HG03108 (cell line): ENCODE data around the gene SV2B.
"Not testable (repeated sequence)": the region's sequence is repeated elsewhere in the genome, so short reads cannot be mapped to it uniquely, and the experiment has no call there.

Experiments used
- ATAC-seq: cut with Tn5 transposase; IDR thresholded peaks from one replicate; pipeline ENCODE4 v1.9.1; 2021; ENCODE audit warnings: moderate library complexity; ENCODE audit not compliant: unreplicated experiment

SV2B gene, protein sequence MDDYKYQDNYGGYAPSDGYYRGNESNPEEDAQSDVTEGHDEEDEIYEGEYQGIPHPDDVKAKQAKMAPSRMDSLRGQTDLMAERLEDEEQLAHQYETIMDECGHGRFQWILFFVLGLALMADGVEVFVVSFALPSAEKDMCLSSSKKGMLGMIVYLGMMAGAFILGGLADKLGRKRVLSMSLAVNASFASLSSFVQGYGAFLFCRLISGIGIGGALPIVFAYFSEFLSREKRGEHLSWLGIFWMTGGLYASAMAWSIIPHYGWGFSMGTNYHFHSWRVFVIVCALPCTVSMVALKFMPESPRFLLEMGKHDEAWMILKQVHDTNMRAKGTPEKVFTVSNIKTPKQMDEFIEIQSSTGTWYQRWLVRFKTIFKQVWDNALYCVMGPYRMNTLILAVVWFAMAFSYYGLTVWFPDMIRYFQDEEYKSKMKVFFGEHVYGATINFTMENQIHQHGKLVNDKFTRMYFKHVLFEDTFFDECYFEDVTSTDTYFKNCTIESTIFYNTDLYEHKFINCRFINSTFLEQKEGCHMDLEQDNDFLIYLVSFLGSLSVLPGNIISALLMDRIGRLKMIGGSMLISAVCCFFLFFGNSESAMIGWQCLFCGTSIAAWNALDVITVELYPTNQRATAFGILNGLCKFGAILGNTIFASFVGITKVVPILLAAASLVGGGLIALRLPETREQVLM

DNA sequence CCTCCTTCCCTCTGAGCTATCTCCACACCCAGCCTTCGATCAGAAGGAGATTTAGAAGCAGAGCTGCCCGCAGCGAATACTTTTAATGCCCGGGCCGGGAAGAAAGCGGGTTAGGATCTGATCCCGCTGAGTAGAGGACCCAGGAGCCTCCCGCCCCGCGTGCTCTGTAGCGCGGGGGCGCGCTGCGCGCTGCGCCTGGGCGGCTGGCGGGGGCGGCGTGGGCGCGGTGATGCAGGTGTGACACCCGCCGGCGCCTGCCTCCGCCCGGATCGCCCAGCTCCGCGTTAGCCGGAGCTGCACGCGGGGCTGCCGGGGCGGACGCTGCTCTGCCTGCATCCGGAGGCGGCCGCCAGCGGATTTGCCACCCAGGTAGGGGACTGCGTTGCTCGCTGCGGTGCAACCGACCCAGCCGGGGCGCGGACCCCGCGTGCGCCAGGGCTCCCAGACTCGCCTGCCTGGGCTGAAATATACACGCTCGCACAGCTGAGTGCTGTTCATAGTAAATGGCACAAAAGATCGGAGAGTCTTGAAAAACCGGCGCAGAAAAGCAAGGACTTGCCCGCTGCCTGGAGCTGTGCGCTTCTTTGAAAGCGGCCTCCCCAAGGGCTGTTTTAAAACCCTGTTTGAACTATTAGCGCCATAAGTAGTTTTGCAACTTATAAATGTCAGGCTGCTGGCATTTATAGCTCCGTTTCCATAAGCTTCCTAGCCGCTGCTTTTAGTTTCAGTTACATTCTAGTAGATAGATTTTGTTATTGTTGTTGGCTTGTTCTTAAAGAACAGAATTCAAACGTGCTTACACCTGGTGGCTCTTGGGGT lies at the start of gene SV2B:
Gene SV2B, plus strand, starts transcription at position 263 of the 819 bp plus-strand sequence. CDS start 126,007 bp downstream, outside the sequence.
- no peak for ATAC-seq

DNA sequence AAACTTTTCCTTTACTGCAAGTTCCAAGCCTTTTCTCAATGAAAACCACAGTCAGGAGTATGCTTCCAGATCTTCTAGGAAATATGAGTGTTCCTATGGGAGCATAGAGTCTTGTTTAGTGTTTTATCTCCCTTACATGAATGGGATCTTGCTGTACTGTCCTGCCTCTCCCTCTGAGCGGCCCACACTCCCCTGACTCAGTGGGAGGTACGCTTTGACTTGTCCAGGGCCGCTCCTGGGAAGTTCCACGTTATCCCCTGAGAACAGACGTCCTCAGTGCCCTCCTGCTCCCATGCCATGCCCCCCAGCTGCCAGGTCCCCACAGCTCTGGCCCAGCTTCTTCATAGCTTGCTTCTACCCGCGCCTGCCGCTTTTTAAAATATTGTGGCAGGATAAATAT lies 48.8 kb upstream of the SV2B start:
- ATAC-seq: no peak

DNA sequence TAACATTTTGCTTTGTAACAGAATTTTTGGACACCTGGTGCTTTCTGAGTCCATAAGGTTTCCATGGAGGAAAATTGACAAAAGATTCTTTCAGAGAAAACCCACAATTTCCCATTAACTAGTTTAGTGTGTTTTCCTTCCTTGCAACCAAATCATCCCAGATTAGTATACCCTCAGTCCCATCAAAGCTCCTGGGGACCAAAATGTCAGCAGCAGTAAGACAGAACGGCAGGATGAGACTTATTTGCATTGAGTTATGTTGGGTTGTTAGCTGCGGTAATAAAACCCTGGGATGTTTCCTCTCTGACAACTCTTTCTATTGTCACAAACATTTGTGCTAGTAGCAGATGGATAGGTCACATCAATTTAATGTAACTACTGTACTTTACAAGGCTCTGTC lies 45.2 kb upstream of the SV2B start:
- no peak for ATAC-seq

DNA sequence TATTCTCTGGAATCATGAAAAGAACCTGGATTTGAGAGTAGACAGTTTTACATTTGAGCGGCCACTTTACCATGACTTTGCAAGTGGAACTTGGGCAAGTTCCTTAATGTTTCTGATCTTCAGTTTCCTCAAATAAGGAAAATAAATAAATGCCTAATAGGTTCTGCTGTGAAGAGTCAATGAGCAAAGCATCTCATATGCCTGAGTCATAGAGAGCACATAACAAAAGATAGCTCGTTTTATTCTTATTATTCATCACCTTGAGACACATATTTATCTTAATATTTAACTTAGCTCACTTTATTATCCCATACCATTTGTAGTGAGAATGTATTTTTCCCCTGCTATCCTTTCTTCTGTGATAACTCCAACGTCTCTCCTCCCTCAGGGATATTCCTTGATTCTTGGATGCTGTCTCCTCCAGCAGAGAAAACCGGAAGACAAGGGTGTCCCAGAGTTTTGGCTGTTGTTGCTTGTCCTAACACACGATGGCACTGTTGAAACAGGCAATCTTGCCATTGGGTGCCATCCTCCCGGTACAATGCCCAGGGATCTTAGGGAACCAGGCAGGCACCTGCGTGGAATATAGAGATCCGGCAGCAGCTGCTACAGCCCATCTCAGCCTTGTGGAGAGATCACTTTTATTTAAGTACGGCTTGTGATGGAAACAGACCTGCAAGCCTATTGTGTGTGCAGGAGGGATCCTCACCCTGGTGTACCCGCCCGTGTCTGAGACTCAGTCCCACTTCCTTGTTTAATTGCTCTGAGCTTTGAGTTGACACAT lies 44.3 kb upstream of the SV2B start:
- no peak for ATAC-seq

DNA sequence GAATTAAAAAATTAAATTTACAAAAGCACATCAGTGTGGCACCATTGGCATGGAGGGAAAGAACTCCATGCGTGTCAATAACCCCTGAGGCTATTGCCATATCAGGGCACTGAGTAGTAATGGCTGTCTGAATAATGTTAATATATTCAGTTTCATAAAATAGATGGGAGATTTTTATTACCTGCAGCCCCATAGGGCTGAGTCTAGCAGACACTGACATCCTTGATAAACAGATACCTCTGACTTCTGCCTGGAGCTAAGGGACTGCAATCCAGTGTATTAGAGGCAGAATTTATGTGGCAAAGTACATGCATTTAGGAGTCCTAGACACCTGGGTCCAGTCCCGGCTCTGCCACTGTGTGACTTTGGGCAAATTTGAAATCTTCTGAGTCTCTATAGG lies 38.8 kb upstream of the SV2B start:
- ATAC-seq: no peak

DNA sequence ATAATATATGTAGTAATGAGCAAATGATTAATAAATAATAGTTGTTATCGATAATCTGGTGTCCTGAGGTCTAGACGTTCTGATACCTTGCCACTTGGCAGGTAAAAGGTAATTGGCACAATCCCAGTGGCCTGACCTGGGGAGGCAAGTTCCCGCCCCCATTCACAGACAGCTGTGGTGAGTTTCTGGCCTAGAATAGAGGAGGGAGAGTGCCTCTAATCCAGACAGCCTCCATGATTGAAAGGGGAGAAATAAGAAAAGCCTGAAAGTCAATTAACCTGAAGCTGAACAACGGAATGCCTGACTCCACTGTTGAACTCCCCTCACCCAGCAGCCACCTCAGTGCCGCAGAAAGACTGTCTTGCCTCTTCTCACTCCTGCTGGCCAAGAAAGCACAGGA lies 38.1 kb upstream of the SV2B start:
- ATAC-seq: no peak

DNA sequence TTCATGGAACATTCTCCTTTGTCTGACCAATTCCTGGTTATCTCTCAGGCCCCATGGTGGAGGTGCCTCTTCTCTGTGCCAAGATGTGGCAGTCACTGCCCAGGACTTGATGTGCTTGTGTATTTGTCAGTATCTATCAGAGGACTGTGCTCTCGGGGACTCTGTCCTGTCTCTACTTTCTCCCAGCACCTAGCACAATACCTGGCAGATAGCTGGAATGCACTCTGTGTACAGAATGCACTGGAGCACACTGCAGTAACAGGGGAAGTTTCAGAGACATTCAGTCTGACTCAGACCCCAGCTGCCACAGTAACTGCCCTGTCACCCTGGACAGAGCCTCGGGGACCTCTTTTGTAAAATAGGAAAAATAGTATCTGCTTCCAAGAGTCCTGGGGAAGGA lies 34.6 kb upstream of the SV2B start:
- no peak for ATAC-seq

DNA sequence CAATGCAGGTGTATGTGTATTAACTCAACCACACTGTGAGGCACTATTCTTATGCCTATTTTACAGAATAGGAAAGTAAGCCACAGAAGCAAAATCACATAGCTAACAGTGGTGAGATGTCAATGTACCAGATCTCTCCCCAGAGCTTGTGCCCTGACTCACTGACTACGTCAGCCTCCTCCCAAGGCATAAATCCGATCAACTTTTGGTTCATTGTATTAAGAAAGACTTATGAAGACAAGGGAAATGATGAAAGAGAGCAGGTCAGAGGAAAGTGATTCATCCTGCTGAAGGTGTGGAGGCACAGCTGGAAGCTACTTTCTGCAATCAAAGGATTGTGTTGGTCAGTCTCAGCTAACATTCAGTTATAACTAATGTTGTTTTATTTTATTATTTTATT lies 33.0 kb upstream of the SV2B start:
- no peak for ATAC-seq

DNA sequence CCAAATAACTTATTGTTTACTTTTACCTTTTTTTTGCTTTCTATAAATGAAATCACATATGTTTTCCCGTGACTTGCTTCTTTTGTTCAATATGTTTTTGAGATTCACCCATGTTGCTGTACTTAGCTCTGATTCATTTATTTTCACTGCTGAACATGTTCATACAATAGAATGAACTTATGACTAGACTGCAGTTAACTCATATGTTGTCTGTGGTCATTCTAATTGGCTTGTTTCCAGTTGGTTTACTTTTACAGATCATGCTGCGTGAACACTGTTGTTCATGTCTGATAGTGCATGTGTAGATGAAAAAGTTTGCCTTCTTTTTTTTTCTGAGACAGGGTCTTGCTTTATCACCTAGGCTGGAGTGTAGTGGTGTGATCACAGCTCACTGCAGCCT lies 31.6 kb upstream of the SV2B start:
- no peak for ATAC-seq

DNA sequence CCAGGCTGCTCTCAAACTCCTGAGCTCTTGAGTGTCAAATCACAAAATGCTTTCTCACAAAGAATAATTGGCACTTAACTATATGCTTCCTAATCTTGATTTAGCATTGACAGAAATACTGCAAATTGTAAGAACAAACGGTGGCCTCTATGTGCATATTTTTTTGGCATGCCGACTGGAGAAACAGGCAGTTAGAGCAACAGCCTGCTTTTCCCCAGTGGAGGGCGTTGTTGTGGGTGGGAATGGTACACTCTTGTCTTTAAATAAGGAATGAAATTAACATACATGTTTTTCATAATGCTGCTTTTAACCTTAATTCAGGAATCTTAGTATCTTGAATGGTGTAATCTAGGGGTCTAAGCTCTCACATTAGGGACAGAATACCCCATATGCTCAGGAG lies 31.1 kb upstream of the SV2B start:
- ATAC-seq: no peak

DNA sequence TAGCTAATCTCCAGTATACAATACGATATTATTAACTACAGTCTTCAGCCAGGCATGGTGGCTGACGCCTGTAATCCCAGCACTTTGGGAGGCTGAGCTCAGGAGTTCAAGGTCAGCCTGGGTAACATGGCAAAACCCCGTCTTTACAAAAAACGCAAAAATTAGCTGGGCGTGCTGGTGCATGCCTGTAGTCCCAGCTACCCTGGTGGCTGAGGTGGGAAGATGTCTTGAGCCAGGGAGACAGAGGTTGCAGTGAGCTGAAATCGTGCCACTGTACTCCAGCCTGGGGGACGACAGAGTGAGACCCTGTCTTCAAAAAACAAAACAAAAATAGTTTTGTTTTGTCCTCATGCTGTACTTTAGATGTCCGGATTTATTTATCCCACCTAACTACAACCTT lies 29.2 kb upstream of the SV2B start:
- no peak for ATAC-seq

DNA sequence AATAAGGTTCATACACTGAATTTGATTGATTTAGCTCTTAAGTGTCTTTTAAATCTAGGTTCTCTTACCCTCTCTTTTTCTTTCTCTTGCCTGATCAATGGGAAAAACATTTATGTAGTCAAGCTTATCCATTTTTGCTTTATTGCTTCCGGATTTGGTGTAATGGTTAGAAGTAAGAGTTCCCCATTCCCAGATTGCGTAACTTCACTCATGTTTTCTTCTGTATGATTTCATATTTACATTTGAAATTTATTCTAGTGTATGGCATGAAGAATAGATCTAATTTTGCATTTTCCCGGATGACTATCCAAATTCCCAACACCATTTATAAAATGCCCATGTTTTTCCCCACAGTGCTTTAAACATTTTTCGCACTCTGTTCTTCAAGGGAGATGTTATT lies 27.9 kb upstream of the SV2B start:
- no peak for ATAC-seq

DNA sequence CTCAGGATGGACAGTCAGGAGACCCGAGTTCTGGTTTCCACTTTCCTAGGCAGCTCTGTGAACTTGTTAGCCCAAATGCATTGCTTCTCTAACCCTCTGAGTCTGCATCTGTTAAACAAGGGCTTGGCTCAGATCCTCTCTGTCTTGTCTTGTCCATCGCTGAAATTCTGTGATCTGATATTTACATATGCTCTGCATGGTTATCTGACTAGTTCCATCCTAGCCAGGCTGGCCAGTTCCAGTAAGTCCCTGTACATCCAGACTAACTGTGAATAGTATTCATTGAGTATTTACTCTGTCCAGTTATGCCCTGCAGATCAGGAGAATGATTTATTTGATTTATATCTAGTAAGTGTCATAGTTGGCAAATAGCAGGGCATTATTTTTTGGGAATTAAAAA lies 27.0 kb upstream of the SV2B start:
- ATAC-seq: no peak

DNA sequence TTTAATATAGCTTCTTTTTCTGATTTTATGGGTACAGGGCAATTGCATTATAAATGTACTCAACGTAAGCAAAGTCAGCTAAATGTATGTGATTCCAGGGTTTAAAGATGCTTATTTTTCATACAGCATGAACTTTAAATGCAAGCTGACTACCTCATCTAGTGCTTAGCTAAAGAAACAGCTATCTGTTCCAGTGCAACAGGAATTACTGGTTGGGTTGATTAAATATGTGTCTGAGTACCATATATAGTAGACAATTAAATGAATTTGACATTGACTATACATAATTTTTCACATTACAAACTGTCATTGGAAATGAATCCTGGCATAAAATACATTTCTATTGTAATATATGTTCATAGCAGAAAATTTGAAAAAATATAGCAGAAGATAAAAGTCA lies 26.3 kb upstream of the SV2B start:
- no peak for ATAC-seq

DNA sequence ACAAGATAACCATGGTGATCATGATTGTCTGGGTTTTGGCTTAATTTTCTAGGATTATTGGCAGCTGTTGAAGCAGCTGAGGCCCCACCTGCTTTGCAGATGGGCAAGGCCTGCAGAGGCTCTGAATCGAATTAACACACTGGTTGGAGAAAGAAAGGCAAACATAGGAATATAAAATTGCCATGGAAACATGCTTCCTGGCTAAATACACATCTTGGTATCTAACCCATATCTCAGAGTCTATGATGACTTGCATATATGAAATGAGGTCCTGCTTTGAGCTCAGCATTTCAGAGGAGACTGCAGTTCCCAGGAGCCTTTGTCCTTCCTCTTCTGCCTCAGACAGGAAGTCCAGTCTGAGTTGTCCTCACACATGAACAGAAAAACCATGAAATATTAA lies 24.3 kb upstream of the SV2B start:
- ATAC-seq: no peak

DNA sequence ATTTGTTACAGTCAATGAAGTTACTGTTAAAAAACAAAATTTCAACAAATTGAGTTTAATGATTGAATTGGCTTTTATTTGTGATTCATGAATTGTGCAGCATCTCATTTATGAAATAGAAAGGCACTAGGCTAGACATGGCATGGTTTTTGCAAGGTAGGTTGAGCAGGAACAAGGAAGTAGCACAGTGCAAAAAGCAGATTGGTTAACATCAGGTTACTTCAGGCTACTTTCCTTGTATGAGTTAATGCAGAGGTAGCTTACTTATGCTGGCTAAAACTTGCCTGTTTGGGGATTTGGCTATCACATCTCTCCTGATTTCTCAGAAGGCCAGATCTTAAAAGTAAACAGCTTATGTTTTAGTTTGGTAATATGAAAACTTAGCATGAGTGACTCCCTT lies 23.0 kb upstream of the SV2B start:
- ATAC-seq: no peak

DNA sequence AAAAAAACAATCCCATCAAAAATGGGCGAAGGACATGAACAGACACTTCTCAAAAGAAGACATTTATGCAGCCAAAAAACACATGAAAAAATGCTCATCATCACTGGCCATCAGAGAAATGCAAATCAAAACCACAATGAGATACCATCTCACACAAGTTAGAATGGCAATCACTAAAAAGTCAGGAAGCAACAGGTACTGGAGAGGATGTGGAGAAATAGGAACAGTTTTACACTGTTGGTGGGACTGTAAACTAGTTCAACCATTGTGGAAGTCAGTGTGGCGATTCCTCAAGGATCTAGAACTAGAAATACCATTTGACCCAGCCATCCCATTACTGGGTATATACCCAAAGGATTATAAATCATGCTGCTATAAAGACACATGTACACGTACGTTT lies 6.2 kb upstream of the SV2B start:
- not testable (repeated sequence) for ATAC-seq

DNA sequence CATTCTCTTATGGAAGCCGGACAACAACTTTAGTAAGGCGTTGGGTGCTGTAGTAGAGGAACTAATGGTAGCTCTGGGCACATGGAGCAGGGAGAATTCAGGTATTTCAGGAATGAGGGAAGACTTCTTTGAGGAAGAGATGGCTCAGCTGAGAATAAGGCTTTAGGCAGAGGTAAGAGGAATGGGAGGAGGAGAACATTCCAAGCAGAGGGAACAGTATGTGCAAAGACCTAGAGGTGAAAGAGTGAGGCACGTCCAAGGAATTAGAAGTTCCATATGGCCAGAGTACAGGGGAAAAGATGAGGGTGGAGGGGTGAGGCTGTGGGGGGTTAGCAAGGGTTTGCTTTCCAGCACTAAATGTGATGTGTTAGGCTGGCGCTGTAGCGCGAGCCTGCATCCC lies 1.6 kb upstream of the SV2B start:
- ATAC-seq: no peak

DNA sequence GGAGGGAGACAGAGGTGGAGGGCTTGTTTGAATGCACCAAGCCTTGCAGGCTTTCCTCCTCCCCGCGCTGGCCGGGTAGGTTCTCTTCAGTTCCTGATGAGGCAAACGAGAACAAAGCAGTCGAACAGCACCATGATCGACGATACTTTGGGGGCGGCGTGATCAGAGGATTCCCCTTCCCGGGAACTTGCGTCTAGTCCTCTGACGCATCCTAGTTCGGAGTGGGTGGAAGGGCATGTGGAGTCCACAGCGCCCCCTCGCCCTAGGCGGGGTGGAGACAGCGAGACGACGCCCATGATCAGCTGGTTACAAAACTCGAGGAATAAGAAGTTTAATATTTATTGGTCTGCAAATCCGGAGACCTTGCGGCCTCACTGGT lies 452 bp upstream of the SV2B start:
- ATAC-seq: no peak

DNA sequence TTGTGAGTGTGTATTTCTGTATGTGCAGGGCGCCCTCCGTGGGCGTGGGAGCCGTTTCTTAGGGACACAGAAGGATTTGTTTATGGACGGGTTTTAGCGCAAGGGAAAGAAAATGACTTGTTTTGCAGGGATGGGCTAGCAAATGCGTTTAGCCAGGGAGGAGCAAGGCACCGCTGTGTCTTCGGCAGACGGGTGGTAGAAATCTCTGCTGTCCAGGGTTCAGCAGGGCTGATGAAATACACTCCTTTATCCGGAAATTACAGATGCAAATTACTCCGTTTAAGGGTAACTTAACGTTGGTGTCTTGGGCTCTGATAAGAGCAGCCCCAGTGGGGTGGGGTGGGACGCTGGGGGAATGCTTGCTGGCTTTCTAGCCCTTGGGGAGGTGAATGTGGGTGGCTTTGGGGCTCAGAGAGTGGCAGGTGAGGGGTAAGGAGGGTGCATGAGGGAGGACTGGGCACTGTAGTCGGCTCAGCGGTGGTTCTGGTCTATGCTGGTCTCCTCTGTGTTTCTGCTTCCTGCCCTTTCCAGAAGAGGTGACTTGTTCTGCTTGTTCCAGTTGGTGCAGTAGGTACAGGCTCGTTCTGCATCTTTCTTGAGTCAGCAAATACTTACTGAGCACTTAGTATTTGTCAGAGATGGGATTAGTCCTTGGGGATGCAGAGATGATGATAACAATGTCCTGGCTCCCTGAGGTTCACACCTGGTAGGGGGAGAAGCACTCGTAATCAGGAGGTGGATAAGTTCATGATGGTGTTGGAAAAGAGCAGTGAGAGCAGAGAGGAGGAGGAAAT lies 954 bp downstream of the SV2B start:
- no peak for ATAC-seq
